Thoracic aorta (tissue), 2 donors: ENCODE measurements around the gene MOB3B. TPM values are rescaled to one million over a fixed set of nuclear protein-coding genes. Genes with fewer than 3 reads are reported as not detected.

Experiments
- ATAC-seq: fragments of 150-250 bp; one replicate; pipeline ENCODE4 v1.8.0; 2017; ENCODE audit warnings: low read depth; ENCODE audit not compliant: insufficient number of reproducible peaks, low FRiP score
- DNase-seq: peaks from one replicate; pipeline ENCODE4 v3.0.0-alpha.2; 2020; ENCODE audit warnings: low spot score
- H3K27ac ChIP-seq, 2 donors: fragments of 200-600 bp; sonication (generic); 1 replicate in 1 of 2; 2 replicates in 1 of 2; pipeline ENCODE4 v1.5.1; 2016; ENCODE audit warnings: mild to moderate bottlenecking in 2 of 2, moderate library complexity in 2 of 2
- H3K27me3 ChIP-seq: fragments of 200-600 bp; sonication (generic); replicated peaks from 2 replicates; pipeline ENCODE4 v1.6.0; 2016; ENCODE audit warnings: mild to moderate bottlenecking; ENCODE audit not compliant: insufficient read depth
- H3K36me3 ChIP-seq: fragments of 200-600 bp; sonication (generic); one replicate; pipeline ENCODE4 v1.5.1; 2016
- H3K4me1 ChIP-seq, 2 donors: fragments of 200-600 bp; sonication (generic); 1 replicate in 1 of 2; 2 replicates in 1 of 2; pipeline versions ENCODE4 v1.5.1 to v1.6.0; 2016; ENCODE audit warnings: low read depth in 2 of 2, mild to moderate bottlenecking in 1 of 2; ENCODE audit not compliant: control insufficient read depth in 1 of 2
- H3K4me3 ChIP-seq: fragments of 200-600 bp; sonication (generic); 2 replicates; pipeline ENCODE4 v1.5.1; 2016; ENCODE audit warnings: mild to moderate bottlenecking
- H3K9me3 ChIP-seq: fragments of 200-600 bp; sonication (generic); 2 replicates; pipeline ENCODE4 v1.5.1; 2016
- total RNA-seq, 2 donors: library from RNA; depleted of rRNA; stranded (reverse); fragments of >200 nt; gene quantifications; one replicate each; pipeline versions ENCODE4 v1.1.0 to v1.2.3, GENCODE V29; 2016
- TF ChIP-seq, protein P1 (sequence below): fragments of 200-600 bp; sonication (generic); IDR thresholded peaks from one replicate; pipeline ENCODE4 v1.5.1; 2019; ENCODE audit warnings: antibody characterized with exemption

Gene MOB3B
- total RNA-seq, 2 donors from 2014 or later = 6.6 to 11.1 TPM

DNA sequence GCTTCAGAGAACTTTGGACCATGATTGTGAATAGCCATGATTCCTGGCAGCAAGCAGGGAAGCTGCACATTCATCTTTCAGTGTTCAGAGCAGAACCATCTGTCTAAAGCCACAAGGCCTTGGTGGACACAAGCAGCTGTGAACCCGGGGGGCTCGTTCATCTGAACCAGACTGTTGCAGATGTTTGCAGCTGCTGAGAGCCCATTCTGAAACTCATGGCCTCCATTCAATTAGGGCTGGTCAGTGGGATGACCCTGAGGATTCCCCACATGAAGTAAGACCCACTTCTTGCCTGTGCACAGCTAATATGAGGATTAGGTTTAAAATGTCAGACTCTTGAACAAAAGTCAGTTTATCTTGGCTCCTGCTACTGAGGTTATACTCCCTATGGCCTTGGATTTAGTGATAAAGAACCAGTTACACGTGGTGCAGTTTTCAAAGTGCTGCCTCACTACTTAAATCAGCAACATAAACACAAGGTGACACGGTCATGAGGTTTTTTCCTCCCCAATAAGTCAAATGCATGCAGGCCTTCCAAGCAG lies 115.3 kb downstream of the MOB3B start:
- Histone ChIP-seq H3K27ac (peak overlapping the region; percentile 7 to 31), H3K27me3 (no peaks in the 10 kb centered on the region), H3K4me3 (peak overlapping the region; percentile 60), H3K36me3 (no peaks in the 10 kb centered on the region), H3K9me3 (no peaks in the 10 kb centered on the region), H3K4me1 (peaks cover 11 to 28% of the 10 kb centered on the region in 2 donors)
- ATAC-seq = no peak
- TF ChIP-seq, protein P1, sequence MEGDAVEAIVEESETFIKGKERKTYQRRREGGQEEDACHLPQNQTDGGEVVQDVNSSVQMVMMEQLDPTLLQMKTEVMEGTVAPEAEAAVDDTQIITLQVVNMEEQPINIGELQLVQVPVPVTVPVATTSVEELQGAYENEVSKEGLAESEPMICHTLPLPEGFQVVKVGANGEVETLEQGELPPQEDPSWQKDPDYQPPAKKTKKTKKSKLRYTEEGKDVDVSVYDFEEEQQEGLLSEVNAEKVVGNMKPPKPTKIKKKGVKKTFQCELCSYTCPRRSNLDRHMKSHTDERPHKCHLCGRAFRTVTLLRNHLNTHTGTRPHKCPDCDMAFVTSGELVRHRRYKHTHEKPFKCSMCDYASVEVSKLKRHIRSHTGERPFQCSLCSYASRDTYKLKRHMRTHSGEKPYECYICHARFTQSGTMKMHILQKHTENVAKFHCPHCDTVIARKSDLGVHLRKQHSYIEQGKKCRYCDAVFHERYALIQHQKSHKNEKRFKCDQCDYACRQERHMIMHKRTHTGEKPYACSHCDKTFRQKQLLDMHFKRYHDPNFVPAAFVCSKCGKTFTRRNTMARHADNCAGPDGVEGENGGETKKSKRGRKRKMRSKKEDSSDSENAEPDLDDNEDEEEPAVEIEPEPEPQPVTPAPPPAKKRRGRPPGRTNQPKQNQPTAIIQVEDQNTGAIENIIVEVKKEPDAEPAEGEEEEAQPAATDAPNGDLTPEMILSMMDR = no peak
- DNase-seq = no peak

DNA sequence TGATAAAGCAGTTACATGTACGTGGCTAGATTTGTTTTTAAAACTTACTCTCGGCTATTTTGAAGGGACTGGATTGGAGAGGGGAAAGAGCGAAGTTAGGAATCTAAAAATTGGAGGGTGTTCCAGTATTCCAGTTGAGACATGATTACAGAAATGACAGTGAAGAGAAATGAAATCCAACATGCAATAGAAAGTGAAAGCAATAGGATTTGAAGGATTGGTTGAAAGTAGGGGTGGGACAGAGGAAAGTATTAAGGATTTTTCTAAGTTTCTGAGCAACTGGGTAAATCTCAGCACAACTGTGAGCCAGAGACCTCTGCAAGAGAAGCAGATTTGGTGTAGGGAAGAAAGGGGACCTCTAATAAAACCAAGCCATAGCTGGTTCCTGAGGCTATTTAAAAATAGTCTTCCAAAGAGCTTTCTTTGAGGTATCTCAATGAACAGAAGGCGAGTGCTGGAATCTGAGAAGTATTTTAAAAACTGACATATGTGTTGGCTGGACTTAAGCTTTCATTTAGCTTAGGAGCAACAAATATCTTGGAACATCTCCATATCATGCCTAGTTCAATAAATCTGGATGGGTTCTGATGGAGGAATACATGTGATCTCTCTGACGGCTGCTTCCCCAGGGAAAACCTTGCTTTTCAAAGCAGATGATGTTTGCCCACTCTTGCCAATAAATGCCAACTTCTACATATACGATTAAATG lies 115.9 kb downstream of the MOB3B start:
- Histone ChIP-seq H3K4me3 (peak overlapping the region; percentile 60), H3K4me1 (peaks cover 11 to 28% of the 10 kb centered on the region in 2 donors), H3K27me3 (no peaks in the 10 kb centered on the region), H3K9me3 (no peaks in the 10 kb centered on the region), H3K36me3 (no peaks in the 10 kb centered on the region), H3K27ac (peak overlapping the region; percentile 7 to 31)
- DNase-seq (no peak), ATAC-seq (peak; percentile 17)
- TF ChIP-seq, protein P1 = no peak

DNA sequence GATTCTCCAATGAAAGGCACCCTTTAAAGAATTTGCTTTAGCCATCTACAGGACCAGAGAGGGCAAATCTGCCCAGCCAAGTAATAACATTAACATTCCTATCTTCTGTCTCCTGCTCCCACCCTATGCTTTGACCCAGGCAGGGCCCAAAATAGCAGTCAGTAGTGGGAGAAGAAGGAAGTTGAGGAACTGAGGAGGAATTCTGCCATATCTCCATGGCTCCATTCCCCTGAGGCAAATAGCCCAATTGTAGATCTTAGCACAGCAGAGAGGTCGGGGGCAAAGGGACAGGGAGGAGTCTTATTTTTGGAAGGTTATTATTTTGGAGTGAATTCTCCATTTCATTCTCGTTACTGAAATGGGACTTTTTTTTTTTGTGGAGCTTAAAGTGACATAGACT lies 116.7 kb downstream of the MOB3B start:
- no peaks in the 10 kb centered on the region for H3K9me3 ChIP-seq
- ATAC-seq = peak; percentile 41
- H3K4me1 ChIP-seq = peaks cover 11 to 28% of the 10 kb centered on the region in 2 donors
- peak overlapping the region; percentile 5 to 12 for H3K27ac ChIP-seq
- H3K27me3 ChIP-seq = no peaks in the 10 kb centered on the region
- no peak for DNase-seq
- TF ChIP-seq, protein P1 = no peak
- no peaks in the 10 kb centered on the region for H3K36me3 ChIP-seq
- peak overlapping the region; percentile 60 for H3K4me3 ChIP-seq

DNA sequence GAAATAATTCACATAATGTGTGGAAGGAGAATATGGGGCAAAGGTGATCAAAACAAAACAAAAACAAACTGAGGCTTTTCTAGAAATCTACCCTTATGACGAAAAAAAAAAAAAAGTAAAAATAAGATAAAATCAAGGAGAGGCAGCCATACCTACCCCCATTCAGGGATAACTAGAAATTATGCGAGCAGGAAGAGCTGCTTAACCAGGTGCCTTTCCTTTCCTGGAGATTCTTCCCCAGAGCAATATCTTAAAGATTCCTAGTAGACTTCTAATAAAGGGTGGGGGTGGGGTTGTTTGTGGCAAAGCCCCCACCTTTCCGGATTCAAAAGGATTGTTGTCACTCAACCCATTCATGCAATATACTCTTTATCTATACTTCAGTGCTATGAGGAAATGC lies 117.5 kb downstream of the MOB3B start:
- no peak for ATAC-seq
- Histone ChIP-seq H3K4me3 (no peak overlapping the region), H3K4me1 (peaks cover 11 to 28% of the 10 kb centered on the region in 2 donors), H3K36me3 (no peaks in the 10 kb centered on the region), H3K27ac (no peak overlapping the region), H3K27me3 (no peaks in the 10 kb centered on the region), H3K9me3 (no peaks in the 10 kb centered on the region)
- DNase-seq = no peak
- TF ChIP-seq, protein P1 = no peak

DNA sequence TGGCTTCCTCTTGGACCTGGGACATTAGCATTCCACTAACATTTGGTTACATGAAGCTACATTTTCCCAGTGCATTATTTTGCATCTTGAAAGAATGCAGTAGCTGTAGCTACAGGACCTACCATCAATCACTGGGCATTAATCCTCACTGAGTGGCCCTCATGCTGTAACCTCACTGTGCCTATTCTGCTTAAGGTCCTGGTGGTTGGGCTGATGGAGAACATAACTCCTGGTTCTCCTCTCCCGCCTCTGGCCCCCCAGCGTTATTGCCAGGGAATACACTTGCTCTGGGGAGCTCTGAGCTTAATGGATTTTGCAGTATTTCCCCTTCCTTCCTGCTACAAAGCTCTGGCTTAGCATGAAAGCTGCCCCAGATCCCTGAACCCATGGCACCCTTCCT lies 121.1 kb downstream of the MOB3B start:
- TF ChIP-seq, protein P1 = no peak
- Histone ChIP-seq H3K4me3 (no peak overlapping the region), H3K36me3 (no peaks in the 10 kb centered on the region), H3K9me3 (no peaks in the 10 kb centered on the region), H3K4me1 (peaks cover 4 to 15% of the 10 kb centered on the region in 2 donors), H3K27me3 (no peaks in the 10 kb centered on the region), H3K27ac (no peak overlapping the region)
- DNase-seq = no peak
- no peak for ATAC-seq
